GM19468 (cell line): ENCODE results near the gene WNT7B.

Source experiments
- ATAC-seq: cut with Tn5 transposase; IDR thresholded peaks from one replicate; pipeline ENCODE4 v1.9.1; 2021; ENCODE audit warnings: mild to moderate bottlenecking, moderate library complexity, moderate number of reproducible peaks; ENCODE audit not compliant: unreplicated experiment; ENCODE audit errors: extremely low read depth

Gene WNT7B

GRCh38 chr22:45882881-45883810 is 93.8 kb downstream of the WNT7B start:
- ATAC-seq: no peak

GRCh38 chr22:45881524-45881875 is 95.5 kb downstream of the WNT7B start:
- ATAC-seq: no peak

GRCh38 chr22:45880716-45881523 is 96.0 kb downstream of the WNT7B start:
- ATAC-seq: no peak

GRCh38 chr22:45880091-45880715 is 96.8 kb downstream of the WNT7B start:
- ATAC-seq: no peak

- no peak for ATAC-seq
Observed at GRCh38 chr22:45879552-45879949, 97.4 kb downstream of the WNT7B start.

GRCh38 chr22:45878901-45879551 is 97.9 kb downstream of the WNT7B start:
- no peak for ATAC-seq

GRCh38 chr22:45878051-45878781 is 98.7 kb downstream of the WNT7B start:
- ATAC-seq: no peak

GRCh38 chr22:45877651-45878050 is 99.3 kb downstream of the WNT7B start:
- ATAC-seq: no peak

GRCh38 chr22:45877036-45877380 is 100.0 kb downstream of the WNT7B start:
- no peak for ATAC-seq

- ATAC-seq: no peak
Observed at GRCh38 chr22:45876136-45877035, 100.6 kb downstream of the WNT7B start.

GRCh38 chr22:45872659-45873263 is 104.2 kb downstream of the WNT7B start:
- ATAC-seq: no peak

- ATAC-seq: no peak
Observed at GRCh38 chr22:45871721-45872120, 105.2 kb downstream of the WNT7B start.
